Activated CD4-positive, alpha-beta T cell treated with anti-CD3 and anti-CD28 coated beads, Interleukin-2, amount 50 U/mL, for 24 hours (primary cell): Measurements from ENCODE around the gene ALKBH4.
A peak's percentile ranks its signal among the peaks of the same experiment; 100 is the strongest.
"Not testable (repeated sequence)": the region's sequence is repeated elsewhere in the genome, so short reads cannot be mapped to it uniquely, and the experiment has no call there.

ENCODE experiments used
- DNase-seq, 2 donors: peaks; one replicate each; pipeline ENCODE4 v3.0.0-alpha.2; 2020; ENCODE audit warnings: low read depth in 1 of 2, low spot score in 1 of 2

Gene ALKBH4

DNA sequence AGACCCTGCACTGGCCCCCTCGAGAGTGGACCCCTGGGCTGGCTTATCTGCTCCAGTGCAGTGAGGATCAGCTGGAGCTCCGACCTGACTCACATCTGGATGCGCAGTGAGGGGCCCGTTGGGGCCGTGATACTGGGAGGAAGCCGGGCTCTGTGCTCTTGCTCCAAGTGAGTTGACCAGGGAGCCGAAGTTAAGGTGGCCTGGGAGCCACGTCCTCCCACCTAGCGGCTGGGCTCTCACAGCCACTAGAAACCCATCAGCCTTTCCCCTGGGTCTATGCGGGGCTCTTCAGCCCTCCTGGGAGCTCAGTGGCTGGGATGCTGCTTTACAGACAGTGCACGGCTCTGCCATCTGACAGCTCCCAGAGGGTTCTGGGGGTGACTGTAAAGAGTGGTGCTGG is 9.1 kb downstream of the ALKBH4 start:
- no peak for DNase-seq

DNA sequence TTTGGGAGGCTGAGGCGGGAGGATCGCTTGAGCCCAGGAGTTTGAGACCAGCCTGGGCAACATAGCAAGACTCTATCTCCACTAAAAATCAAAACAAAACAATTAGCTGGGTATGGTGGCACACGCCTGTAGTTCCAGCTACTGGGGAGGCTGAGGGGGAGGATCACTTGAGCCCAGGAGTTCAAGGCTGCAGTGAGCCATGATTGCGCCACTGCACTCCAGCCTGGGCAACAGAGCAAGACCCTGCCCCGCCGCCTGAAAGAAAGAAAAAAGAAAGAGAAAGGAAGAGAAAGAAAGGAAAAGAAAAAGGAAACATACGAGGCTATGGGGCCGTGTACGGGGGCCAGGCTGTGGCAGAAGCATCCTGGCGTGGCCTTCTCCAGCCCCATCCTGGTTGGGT is 9.7 kb downstream of the ALKBH4 start:
- DNase-seq = not testable (repeated sequence)

DNA sequence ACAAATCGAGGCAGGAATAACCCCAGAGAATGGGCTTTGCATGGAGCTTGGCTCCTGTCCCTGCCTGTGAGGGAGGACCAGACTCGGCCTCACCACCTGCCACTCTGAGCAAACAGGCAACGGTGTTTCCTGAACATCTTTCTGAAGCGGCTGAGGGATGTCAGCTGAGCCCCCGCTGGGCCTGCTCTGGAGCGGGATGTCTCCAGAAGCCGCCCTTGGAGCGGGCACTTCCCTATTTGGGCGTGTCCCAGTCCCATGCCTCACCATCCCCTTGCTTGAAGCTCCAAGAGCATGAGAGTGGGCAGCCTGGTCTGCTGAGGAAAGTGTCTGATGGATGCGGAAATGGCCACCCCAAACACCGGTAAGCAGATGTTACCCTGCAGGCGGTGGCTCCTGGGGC is 10.2 kb downstream of the ALKBH4 start:
- no peak for DNase-seq

DNA sequence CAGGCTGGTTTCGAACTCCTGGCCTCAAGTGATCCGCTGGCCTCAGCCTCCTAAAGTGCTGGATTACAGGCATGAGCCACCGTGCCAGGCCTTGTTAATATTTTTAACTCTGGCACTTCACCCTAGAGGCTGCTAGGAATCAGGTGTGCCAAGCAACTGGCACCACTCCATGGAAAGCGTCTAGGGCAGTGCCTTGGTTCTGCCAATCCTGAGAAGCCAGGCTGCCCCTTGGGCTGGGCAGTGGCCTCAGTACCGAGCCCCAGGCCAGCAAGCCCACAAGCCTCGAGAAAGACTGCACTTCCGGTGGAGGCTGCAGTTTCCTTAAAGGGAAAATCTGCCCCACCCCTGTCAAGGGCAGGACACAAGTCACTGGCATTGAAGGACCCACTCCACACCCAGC is 11.3 kb downstream of the ALKBH4 start:
- DNase-seq = no peak

DNA sequence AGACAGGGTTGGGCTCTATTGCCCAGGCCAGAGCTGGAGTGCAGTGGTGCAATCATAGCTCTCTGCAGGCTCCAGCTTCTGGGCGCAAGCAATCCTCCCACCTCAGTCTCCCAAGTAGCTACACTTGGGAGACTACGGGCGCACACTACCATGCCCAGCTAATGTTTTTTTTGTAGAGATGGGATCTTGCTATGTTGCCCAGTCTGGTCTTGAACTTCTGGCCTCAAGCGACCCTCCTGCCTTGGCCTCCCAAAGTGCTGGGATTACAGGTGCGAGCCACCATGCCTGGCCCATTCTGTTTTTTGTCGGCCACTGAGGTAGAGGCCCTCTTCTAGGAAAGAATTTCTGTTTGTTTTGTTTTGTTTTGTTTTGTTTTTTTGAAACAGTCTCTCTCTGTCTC is 12.2 kb downstream of the ALKBH4 start:
- DNase-seq = no peak

DNA sequence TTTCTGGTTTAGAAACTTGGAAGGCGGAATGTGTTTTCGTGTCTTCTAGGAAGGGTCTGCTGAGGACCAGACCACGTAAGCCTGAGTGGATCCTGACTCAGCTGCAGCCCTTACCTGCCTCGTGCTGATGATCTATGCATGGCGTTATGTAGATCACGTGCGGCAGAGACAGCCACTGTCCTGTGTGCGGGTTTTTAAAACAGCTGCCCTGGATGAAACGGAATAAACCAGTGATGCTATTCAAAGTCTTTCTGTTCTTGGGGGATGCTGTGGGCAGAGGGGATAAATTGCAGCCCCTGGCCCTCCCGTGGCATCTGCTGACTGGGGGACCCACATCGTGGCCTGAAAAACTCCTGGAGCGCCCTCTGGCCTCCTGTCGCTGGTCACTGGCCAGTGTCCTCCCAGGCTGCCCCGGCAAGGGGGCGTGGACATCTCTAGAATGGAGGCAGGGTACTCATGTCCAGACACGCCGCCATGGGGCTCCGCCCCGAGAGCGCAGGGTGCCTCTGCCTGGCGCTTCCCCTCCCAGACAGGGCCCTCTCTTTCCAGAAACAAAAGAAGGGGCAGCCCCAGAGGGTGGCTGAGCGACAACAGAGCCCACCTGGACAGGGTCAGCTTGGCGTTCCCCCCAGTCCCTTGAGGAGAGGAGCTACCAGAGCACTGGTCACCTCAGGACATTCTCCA is 13.2 kb downstream of the ALKBH4 start:
- DNase-seq = no peak

DNA sequence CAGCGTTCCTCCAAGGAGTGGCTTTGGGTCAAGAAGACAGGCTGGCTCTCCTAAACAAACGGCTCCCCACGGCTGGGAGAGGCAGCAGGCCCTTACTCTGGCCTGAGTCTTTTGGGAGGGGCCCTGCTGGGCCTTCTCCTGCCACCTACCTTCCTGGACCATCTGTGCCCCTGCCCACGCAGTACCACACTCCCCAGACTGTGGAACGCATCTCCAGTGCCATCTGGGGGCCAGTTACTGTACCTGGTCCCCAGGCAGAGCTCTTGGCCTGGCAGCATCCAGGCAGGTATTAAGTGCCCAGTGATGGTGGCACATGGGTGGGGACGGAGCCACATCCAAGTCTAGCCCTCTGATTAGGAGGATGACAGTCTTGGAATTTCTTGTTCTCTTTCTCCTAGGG is 14.4 kb downstream of the ALKBH4 start:
- DNase-seq = no peak

DNA sequence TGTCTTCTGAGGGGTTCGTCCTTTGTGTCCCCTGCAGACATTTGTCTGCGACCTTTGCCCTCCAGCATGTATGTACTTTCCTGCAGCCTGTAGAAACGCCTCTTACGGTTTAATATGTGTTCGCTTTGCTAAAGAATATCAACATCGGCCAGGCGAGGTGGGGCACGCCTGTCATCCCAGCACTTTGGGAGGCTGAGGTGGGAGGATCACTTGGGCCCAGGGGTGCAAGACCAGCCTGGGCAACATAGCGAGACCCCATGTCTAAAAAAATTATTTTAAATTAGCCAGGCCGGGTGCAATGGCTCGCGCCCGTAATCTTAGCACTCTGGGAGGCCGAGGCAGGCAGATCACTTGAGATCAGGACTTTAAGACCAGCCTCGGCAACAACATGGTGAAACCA is 15.5 kb downstream of the ALKBH4 start:
- DNase-seq = no peak

DNA sequence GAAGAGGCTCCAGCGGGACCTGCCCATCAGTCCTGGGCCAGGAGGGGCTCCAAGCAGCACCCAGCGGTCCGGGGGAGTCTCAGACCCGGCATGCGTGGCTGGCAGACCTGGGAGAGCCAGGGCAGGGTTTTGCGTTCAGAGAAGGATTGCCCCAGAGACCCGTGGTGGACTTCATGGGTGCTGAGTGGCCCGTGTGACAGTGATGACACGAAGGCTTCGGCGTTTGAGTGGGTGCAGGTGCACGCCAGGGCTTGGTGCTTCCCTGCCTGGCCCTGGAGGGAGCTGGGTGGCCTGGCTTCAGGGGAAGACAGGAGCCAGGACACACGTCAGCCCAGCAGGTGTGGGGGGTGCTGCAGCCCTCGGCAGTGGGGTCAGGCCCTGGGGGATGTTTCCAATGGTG is 17.4 kb downstream of the ALKBH4 start:
- DNase-seq = no peak

DNA sequence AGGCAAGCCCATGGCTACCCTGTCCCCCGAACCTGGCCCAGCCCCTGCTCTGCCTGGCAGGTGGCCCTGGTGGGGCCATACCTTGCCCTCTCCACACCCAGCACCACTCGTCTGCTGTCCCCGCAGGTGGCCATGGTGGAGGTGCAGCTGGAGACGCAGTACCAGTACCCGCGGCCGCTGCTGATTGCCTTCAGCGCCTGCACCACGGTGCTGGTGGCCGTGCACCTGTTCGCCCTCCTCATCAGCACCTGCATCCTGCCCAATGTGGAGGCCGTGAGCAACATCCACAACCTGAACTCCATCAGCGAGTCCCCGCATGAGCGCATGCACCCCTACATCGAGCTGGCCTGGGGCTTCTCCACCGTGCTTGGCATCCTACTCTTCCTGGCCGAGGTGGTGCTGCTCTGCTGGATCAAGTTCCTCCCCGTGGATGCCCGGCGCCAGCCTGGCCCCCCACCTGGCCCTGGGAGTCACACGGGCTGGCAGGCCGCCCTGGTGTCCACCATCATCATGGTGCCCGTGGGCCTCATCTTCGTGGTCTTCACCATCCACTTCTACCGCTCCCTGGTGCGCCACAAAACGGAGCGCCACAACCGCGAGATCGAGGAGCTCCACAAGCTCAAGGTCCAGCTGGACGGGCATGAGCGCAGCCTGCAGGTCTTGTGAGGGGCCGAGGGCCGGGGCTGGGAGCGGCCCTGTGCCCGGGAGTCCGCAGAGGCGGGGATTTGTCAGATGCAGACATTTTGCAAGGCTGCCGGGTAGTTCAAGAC is 18.1 kb downstream of the ALKBH4 start:
- no peak for DNase-seq

DNA sequence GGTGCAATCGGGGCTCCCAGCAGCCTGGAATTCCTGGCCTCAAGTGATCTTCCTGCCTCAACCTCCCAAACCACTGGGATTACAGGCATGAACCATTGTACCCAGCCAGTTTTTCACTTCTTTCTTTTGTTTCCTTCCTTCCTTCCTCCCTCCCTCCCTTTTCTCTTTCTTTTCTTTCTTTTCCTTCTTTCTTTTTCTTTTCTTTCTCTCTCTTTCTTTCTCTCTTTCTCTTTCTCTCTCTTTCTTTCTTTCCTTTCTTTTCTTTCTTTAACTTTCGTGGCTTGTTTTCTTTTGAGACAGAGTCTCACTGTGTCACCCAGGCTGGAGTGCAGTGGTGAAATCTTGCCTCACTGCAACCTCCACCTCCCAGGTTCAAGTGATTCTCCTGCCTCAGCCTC is 19.0 kb downstream of the ALKBH4 start:
- DNase-seq = no peak

DNA sequence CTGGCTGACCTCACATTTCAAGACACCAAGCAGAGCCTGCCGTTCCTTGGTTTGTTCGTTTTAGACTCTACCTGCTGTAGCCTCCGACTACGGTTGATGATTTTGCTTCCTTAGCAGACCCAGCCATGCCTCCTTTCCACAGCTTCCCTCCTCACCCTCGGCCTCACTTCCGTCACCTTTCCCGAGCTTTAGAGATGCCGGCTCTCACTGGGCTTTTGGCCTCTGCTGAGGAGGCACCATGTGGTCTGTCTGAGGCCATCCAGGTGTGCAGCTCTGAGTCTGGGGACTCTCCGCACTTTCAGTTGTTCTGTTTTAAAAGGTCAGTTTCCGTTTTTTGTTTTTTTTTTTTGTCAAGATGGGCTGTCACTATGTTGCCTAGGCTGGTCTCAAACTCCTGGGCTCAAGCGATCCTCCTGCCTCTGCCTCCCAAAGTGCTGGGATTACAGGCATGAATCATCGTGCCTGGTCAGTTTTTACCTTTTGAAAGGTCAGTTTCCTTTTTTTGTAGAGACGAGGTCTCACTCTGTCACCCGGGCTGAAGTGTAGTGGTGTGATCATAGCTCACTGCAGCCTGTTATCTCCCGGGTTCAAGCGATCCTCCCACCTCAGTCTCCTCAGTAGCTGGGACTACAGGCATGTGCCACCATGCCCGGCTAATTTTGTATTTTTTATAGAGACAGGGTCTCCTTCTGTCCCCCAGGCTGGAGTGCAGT is 19.5 kb downstream of the ALKBH4 start:
- no peak for DNase-seq

DNA sequence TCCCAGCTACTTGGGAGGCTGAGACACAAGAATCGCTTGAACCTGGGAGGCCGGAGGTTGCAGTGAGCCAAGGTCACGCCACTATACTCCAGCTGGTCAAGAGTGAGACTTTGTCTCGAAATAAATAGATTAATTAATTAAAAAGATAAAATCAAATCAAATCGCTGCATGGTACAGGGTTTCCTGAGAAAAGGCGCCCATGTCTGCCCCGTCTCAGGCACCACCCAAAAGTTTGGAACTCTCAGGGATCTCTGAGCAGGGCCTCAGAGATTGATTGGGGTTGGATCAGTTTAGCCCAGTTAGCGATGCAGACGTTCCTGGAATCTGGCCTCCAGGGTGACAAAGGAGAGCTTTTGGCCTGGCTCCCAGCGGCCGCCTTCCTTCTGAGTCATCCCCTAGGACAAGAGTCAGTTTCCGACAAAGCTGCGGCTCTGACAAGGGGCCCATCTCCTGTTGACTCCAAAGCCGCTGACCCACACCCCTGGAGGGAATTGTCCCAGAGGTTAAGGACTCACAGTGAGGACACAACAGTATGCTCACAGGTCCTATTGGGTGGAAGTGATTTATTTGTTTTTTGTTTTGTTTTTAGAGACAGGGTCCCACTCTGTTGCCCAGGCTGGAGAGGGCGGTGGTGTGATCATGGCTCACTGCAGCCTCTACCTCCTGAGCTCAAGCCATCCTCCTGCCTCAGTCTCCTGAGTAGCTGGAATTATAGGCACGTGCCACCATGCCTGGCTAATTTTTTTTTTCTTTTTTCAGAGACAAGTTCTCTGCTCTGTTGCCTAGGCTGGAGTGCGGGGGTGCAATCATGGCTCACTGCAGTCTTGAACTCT is 24.5 kb downstream of the ALKBH4 start:
- DNase-seq = no peak

DNA sequence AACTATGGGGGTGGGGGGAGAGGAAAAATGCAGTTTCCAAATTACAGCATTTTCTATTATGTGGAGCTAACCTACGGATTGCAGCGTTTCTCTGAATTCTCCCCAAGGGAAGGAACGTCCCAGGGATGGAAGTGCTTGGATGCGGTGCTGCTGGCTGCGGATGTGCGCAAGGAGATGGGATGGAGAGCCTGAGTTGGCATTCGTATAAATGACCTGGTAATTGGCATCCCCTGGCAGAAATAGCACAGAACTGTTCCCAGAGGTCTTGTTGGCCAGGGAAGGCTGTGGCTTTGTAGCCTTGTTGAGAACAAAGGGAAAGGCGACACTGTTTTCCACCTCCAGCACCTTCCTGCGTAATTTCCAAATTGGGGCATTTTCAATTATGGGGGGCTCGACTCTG is 28.5 kb downstream of the ALKBH4 start:
- DNase-seq = no peak

DNA sequence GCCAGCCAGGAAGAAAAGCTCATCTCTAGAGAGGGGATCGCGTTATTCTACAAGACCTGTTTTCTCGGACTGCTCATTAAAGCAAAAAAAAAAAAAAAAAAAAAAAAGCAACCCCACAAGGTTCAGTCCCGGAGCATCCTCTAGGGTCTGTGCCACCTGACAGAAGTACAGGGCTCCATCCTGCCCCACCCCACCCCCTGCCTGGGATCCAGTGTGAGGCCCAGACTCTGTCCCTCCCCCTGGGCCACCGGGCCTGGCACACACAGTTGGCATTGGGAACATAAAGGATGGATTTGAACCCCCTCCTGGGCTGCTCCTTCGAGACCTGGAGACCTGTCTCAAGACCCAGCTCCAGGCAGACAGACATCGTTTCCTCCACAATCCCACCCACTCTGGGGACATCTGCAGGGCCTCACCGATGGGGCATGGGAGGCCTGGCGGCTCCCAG is 30.6 kb downstream of the ALKBH4 start:
- no peak for DNase-seq

DNA sequence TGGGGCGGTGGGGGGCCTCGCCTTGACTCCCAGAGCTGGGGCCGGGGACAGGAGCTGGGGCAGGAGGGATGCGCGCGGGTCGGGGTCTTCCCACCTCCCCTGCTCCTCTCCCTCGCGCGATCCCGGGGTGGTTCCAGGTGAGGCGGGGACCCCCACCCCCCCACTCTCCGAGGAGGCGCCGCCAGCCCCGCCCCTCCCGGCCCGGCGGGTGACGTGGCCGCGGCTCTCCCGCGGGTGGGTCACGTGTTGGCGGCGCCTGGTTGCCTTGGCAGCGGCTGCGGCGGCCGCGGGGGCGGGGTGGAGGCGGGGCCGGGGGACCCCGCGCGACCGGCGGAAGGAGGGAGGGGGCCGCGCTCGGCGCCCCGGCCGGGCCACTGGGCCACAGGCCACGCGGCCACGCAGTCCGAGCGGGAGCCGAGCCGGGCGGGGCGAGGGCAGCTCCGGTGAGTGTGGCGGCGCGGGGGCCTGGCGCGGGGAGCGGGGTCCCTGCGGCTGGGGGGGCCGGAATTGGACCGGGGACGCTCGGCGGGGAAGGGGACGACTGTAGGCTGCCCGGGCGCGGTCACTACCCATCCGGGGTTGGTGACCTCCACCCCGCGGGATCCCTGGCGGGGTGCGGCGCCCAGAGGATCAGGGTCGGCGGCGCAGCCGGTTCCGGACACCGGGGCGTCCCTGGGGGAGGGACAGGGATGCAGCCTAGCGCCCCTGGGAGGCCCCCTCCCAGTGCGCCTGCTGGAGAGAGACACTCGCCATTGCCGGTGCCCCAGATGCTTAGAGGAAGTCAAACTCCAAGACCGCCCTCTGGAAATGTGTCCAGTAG is 31.2 kb downstream of the ALKBH4 start, which contains the start of gene ORAI2:
Gene ORAI2, plus strand, starts transcription at position 357 of the 820 bp plus-strand sequence. CDS start 5,382 bp downstream, outside the sequence.
- peak; percentile 70 to 76 for DNase-seq

DNA sequence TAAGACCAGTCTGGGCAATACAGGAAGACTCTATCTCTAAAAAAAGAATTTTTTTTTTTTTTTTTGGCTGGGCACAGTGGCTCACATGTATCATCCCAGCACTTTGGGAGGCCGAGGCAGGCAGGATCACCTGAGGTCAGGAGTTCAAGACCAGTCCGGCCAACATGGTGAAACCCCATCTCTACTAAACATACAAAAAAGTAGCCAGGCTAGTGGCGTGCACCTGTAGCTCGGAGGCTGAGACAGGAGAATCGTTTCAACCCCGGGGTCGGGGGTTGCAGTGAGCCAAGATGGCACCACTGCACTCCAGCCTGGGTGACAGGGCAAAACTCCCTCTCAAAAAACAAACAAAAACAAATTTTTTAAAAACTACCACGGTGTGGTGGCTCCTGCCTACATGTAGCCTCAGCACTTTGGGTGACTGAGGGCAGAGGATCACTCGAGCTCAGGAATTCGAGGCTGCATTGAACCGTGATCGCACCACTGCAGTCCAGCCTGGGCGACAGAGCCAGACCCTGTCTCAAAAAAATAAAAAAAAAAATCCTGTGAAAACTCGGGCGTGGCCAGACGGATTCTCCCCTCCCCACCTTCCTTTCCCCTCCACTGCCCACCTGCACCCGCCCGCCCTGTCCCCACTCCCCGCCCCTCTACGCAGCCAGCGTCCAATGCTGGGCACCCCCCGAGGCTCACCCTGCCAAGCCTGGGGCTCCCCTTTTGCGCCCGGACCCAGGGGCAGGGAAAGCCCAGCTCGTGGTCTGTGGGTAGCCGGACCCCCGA is 32.0 kb downstream of the ALKBH4 start:
- DNase-seq = no peak

DNA sequence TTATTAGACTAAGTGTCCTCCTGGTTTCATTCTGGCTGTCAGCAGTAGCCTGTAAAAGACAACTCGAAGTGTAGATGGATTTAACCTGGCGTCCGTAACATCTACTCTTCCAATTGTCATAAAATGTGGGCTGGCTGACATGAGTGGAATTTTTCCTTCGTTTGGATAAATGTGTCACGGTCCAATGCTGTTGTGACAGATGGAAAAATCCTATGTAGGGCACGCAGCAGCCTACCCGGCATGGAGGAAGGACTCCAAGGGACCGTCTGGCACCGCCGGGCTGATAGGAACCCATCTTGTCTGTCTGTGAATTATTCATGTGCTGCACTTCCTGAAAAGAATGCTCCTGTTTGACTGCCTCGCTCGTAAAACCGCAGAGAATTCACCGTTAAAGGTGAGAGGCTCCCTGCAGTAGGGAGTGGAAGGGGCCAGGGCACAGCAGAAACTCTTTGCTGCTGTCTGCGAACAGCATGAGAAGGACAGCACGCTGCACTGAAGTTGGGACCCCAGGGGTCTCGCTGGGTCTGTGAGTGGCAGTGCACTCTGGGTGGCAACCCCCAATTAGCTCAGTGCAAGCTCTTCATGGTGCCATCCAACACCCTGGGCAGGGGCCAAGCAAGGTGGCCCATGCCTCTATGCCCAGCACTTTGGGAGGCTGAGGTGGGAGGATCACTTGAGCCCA is 32.9 kb downstream of the ALKBH4 start:
- DNase-seq = peak; percentile 21 to 57
